Stimulated activated CD8-positive, alpha-beta memory T cell treated with anti-CD3 and anti-CD28 coated beads, Interleukin-4, amount 100 ng/mL, for 24 hours (primary cell): Measurements from ENCODE around the gene AMOT.

ENCODE experiments used
- DNase-seq: peaks from one replicate; pipeline ENCODE4 v3.0.0-alpha.2; 2020; ENCODE audit warnings: low read depth

The AMOT gene

DNA sequence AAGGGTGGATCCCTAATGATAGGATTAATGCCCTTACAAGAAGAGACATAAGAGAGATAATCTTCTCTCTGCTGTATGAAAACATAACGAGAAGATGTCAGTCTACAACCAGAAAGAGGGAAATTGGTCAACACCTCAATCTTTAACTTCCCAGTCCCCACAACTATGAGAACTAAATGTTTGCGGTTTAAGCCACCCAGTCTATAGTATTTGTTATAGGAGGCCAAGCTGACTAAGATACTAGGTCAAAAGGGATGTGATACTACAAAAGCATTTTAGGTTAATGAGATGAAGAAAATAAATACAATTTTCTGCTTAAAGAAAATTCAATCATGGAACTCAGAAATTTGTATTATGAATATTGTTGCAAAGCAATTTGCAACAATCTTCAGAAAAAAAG lies 105.5 kb downstream of the AMOT start:
- DNase-seq: no peak

DNA sequence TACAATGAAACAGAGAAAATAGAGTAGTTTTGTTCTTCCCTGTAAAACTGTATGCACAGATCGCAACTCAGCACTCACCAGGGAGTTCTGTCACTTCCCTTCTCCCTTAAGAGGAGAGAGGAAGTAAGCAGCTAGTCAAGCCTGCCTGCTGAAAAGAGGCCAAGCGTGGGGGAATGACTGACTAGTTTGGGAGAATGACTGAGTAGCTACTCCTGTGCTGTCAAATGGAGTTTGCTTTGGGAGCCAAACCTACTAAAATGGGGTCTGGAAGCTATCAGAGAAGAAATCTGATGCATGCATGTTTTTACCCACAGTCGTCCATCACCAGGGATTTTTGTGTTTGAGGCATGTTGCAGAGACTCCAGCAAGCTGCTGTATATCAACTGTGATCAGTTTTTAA lies 106.3 kb downstream of the AMOT start:
- no peak for DNase-seq

DNA sequence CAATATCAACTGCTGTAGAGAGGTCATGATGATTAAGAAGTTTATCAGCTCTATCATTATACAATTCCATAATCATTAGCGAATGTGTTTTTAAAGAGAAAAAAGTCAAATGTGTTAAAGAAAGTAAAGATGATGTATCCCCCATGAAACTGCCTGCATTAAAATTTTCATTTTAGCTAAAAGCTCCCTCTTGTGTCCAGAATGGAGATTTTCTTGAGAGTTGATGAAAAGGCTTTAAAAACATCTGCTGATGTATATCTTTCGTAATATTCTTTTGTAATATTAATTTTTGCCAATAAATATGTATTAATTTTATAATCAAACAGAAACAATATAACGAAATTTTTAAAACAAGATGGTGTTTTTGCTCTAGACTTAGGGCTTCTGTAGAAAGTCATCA lies 108.8 kb downstream of the AMOT start:
- no peak for DNase-seq
